Suprapubic skin (tissue), 3 donors: ENCODE data around the gene TLL1.

Experiments used
- POLR2AphosphoS5 ChIP-seq, 3 donors: sonication (generic); formaldehyde crosslinking; IDR thresholded peaks; one replicate each; pipeline ENCODE4 v1.6.1; 2017; ENCODE audit warnings: antibody characterized with exemption in 3 of 3
- TF ChIP-seq, protein P1 (sequence below), 2 donors: fragments of 200-600 bp in 1 of 2; fragments of 450-650 bp in 1 of 2; sonication (generic) in 1 of 2; IDR thresholded peaks; one replicate each; pipeline ENCODE4 v1.5.1; 2016 to 2019; ENCODE audit warnings: antibody characterized with exemption in 2 of 2, mild to moderate bottlenecking in 1 of 2, moderate library complexity in 1 of 2

- no peak for TF ChIP-seq POLR2AphosphoS5 (IDR thresholded peaks at IDR 0.05)
- TF ChIP-seq, protein P1, sequence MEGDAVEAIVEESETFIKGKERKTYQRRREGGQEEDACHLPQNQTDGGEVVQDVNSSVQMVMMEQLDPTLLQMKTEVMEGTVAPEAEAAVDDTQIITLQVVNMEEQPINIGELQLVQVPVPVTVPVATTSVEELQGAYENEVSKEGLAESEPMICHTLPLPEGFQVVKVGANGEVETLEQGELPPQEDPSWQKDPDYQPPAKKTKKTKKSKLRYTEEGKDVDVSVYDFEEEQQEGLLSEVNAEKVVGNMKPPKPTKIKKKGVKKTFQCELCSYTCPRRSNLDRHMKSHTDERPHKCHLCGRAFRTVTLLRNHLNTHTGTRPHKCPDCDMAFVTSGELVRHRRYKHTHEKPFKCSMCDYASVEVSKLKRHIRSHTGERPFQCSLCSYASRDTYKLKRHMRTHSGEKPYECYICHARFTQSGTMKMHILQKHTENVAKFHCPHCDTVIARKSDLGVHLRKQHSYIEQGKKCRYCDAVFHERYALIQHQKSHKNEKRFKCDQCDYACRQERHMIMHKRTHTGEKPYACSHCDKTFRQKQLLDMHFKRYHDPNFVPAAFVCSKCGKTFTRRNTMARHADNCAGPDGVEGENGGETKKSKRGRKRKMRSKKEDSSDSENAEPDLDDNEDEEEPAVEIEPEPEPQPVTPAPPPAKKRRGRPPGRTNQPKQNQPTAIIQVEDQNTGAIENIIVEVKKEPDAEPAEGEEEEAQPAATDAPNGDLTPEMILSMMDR (IDR thresholded peaks at IDR 0.05): no peak
These were observed 118.5 kb downstream of the TLL1 start for GRCh38 chr4:165991325-165992180.
